ENCODE results near the gene MYO7A.

Gene MYO7A

GRCh38 chr11:77114089-77114463 lies 14.0 kb upstream of the MYO7A start:
- Histone ChIP-seq H3K9me2 (replicated peaks; ENCODE audit: control insufficient read depth, low read length) (no peaks in the 10 kb centered on the region), H3K27ac (ENCODE audit: low read depth, low read length) (no peak overlapping the region), H3K79me2 (ENCODE audit: control insufficient read depth, low read length) (no peaks in the 10 kb centered on the region), H3K27me3 (ENCODE audit: control insufficient read depth, low read length) (no peaks in the 10 kb centered on the region), H4K20me1 (ENCODE audit: control insufficient read depth, insufficient read depth, low read depth, low read length) (no peaks in the 10 kb centered on the region), H3K4me2 (ENCODE audit: low read length) (no peak overlapping the region), H3K9me3 (ENCODE audit: control insufficient read depth, insufficient read depth, low read length) (no peaks in the 10 kb centered on the region), H3K4me3 (ENCODE audit: low read length) (no peak overlapping the region), H3F3A (ENCODE audit: control insufficient read depth, insufficient read depth) (no peaks in the 10 kb centered on the region), H3K4me1 (ENCODE audit: control insufficient read depth, low read length) (no peaks in the 10 kb centered on the region), H3K36me3 (ENCODE audit: control insufficient read depth, low read length) (no peaks in the 10 kb centered on the region)
- TF ChIP-seq EZH2phosphoT487 (IDR thresholded peaks at IDR 0.05; ENCODE audit: borderline replicate concordance, low read length): no peak
- TF ChIP-seq CTCF (IDR thresholded peaks at IDR 0.05; ENCODE audit: low read depth, low read length, poor library complexity, severe bottlenecking): no peak

GRCh38 chr11:77115181-77115611 lies 12.8 kb upstream of the MYO7A start:
- no peaks in the 10 kb centered on the region for H3K27me3 ChIP-seq (ENCODE audit: control insufficient read depth, low read length)
- no peaks in the 10 kb centered on the region for H3K79me2 ChIP-seq (ENCODE audit: control insufficient read depth, low read length)
- H3K27ac ChIP-seq (ENCODE audit: low read depth, low read length): no peak overlapping the region
- no peaks in the 10 kb centered on the region for H3K4me1 ChIP-seq (ENCODE audit: control insufficient read depth, low read length)
- H3K4me2 ChIP-seq (ENCODE audit: low read length): no peak overlapping the region
- H4K20me1 ChIP-seq (ENCODE audit: control insufficient read depth, insufficient read depth, low read depth, low read length): no peaks in the 10 kb centered on the region
- no peak overlapping the region for H3K4me3 ChIP-seq (ENCODE audit: low read length)
- H3K9me2 ChIP-seq (replicated peaks; ENCODE audit: control insufficient read depth, low read length): no peaks in the 10 kb centered on the region
- no peak for TF ChIP-seq EZH2phosphoT487 (IDR thresholded peaks at IDR 0.05; ENCODE audit: borderline replicate concordance, low read length)
- peak; percentile 40 for TF ChIP-seq CTCF (IDR thresholded peaks at IDR 0.05; ENCODE audit: low read depth, low read length, poor library complexity, severe bottlenecking)
- H3K9me3 ChIP-seq (ENCODE audit: control insufficient read depth, insufficient read depth, low read length): no peaks in the 10 kb centered on the region
- H3K36me3 ChIP-seq (ENCODE audit: control insufficient read depth, low read length): no peaks in the 10 kb centered on the region
- H3F3A ChIP-seq (ENCODE audit: control insufficient read depth, insufficient read depth): no peaks in the 10 kb centered on the region

- no peaks in the 10 kb centered on the region for H3K79me2 ChIP-seq (ENCODE audit: control insufficient read depth, low read length)
- no peaks in the 10 kb centered on the region for H3K36me3 ChIP-seq (ENCODE audit: control insufficient read depth, low read length)
- no peak overlapping the region for H3K4me3 ChIP-seq (ENCODE audit: low read length)
- H3K4me2 ChIP-seq (ENCODE audit: low read length): no peak overlapping the region
- no peaks in the 10 kb centered on the region for H3K27me3 ChIP-seq (ENCODE audit: control insufficient read depth, low read length)
- no peaks in the 10 kb centered on the region for H3F3A ChIP-seq (ENCODE audit: control insufficient read depth, insufficient read depth)
- H3K9me3 ChIP-seq (ENCODE audit: control insufficient read depth, insufficient read depth, low read length): no peaks in the 10 kb centered on the region
- no peaks in the 10 kb centered on the region for H3K4me1 ChIP-seq (ENCODE audit: control insufficient read depth, low read length)
- no peak for TF ChIP-seq CTCF (IDR thresholded peaks at IDR 0.05; ENCODE audit: low read depth, low read length, poor library complexity, severe bottlenecking)
- no peak for TF ChIP-seq EZH2phosphoT487 (IDR thresholded peaks at IDR 0.05; ENCODE audit: borderline replicate concordance, low read length)
- no peaks in the 10 kb centered on the region for H4K20me1 ChIP-seq (ENCODE audit: control insufficient read depth, insufficient read depth, low read depth, low read length)
- no peak overlapping the region for H3K27ac ChIP-seq (ENCODE audit: low read depth, low read length)
- H3K9me2 ChIP-seq (replicated peaks; ENCODE audit: control insufficient read depth, low read length): no peaks in the 10 kb centered on the region
These were observed 12.1 kb upstream of the MYO7A start for GRCh38 chr11:77115956-77116355.

GRCh38 chr11:77117492-77117891 lies 10.6 kb upstream of the MYO7A start:
- H3F3A ChIP-seq (ENCODE audit: control insufficient read depth, insufficient read depth): no peaks in the 10 kb centered on the region
- no peaks in the 10 kb centered on the region for H3K4me1 ChIP-seq (ENCODE audit: control insufficient read depth, low read length)
- no peak for TF ChIP-seq CTCF (IDR thresholded peaks at IDR 0.05; ENCODE audit: low read depth, low read length, poor library complexity, severe bottlenecking)
- TF ChIP-seq EZH2phosphoT487 (IDR thresholded peaks at IDR 0.05; ENCODE audit: borderline replicate concordance, low read length): no peak
- H4K20me1 ChIP-seq (ENCODE audit: control insufficient read depth, insufficient read depth, low read depth, low read length): no peaks in the 10 kb centered on the region
- no peaks in the 10 kb centered on the region for H3K9me3 ChIP-seq (ENCODE audit: control insufficient read depth, insufficient read depth, low read length)
- H3K4me3 ChIP-seq (ENCODE audit: low read length): no peak overlapping the region
- H3K4me2 ChIP-seq (ENCODE audit: low read length): no peak overlapping the region
- no peak overlapping the region for H3K27ac ChIP-seq (ENCODE audit: low read depth, low read length)
- H3K27me3 ChIP-seq (ENCODE audit: control insufficient read depth, low read length): no peaks in the 10 kb centered on the region
- no peaks in the 10 kb centered on the region for H3K79me2 ChIP-seq (ENCODE audit: control insufficient read depth, low read length)
- no peaks in the 10 kb centered on the region for H3K36me3 ChIP-seq (ENCODE audit: control insufficient read depth, low read length)
- no peaks in the 10 kb centered on the region for H3K9me2 ChIP-seq (replicated peaks; ENCODE audit: control insufficient read depth, low read length)
